GM23338 (cell line): ENCODE results near the gene XXYLT1. TPM values are rescaled to one million over a fixed set of nuclear protein-coding genes. Genes with fewer than 3 reads are reported as not detected.

Source experiments
- ATAC-seq: fragments of 200-7000 bp; cut with Tn5 transposase; 3 replicates; pipeline ENCODE4 v1.9.1; 2020
- DNase-seq: peaks from one replicate; pipeline ENCODE4 v3.0.0-alpha.2; 2015; ENCODE audit warnings: low spot score
- H2AFZ ChIP-seq: fragments of 200-600 bp; sonication (generic); 2 replicates; pipeline ENCODE4 v1.8.0; 2016; ENCODE audit warnings: antibody characterized with exemption, mild to moderate bottlenecking, moderate library complexity
- H3F3A ChIP-seq: fragments of 200-600 bp; sonication (generic); replicated peaks from 2 replicates; pipeline ENCODE4 v1.8.0; 2017; ENCODE audit warnings: antibody characterized with exemption, mixed run types, low read depth
- H3K27ac ChIP-seq: fragments of 200-600 bp; sonication (generic); 2 replicates; pipeline ENCODE4 v1.6.1; 2016; ENCODE audit warnings: low read depth
- H3K27me3 ChIP-seq: fragments of 200-600 bp; sonication (generic); 2 replicates; pipeline ENCODE4 v1.8.0; 2016; ENCODE audit warnings: mild to moderate bottlenecking, mixed run types, moderate library complexity; ENCODE audit not compliant: insufficient read depth
- H3K36me3 ChIP-seq: fragments of 200-600 bp; sonication (generic); 2 replicates; pipeline ENCODE4 v1.8.0; 2016; ENCODE audit warnings: mild to moderate bottlenecking; ENCODE audit not compliant: insufficient read depth
- H3K4me1 ChIP-seq: fragments of 200-600 bp; sonication (generic); 2 replicates; pipeline ENCODE4 v1.8.0; 2016; ENCODE audit warnings: mild to moderate bottlenecking, moderate library complexity; ENCODE audit not compliant: insufficient read depth
- H3K4me2 ChIP-seq: fragments of 200-600 bp; sonication (generic); 2 replicates; pipeline ENCODE4 v1.7.1; 2017; ENCODE audit warnings: mixed run types
- H3K4me3 ChIP-seq: fragments of 200-600 bp; sonication (generic); 2 replicates; pipeline ENCODE4 v1.6.1; 2016; ENCODE audit warnings: mixed run types
- H3K79me2 ChIP-seq: fragments of 200-600 bp; sonication (generic); replicated peaks from 2 replicates; pipeline ENCODE4 v1.8.0; 2017; ENCODE audit warnings: mild to moderate bottlenecking; ENCODE audit not compliant: insufficient read depth
- H3K9me2 ChIP-seq: fragments of 200-600 bp; sonication (generic); 2 replicates; pipeline ENCODE4 v1.8.0; 2017; ENCODE audit not compliant: insufficient read depth
- H4K20me1 ChIP-seq: fragments of 200-600 bp; sonication (generic); replicated peaks from 2 replicates; pipeline ENCODE4 v1.8.0; 2017; ENCODE audit warnings: mild to moderate bottlenecking; ENCODE audit not compliant: insufficient read depth
- H3K27ac Mint-ChIP-seq: 2 replicates; pipeline ENCODE4 v1.8.0; 2020; ENCODE audit warnings: inconsistent platforms, mild to moderate bottlenecking, moderate library complexity, mixed read lengths
- H3K27me3 Mint-ChIP-seq: 3 replicates; pipeline ENCODE4 v1.8.0; 2022; ENCODE audit warnings: low read depth, mild to moderate bottlenecking, moderate library complexity, mixed read lengths, inconsistent platforms; ENCODE audit not compliant: insufficient read depth, poor library complexity
- H3K36me3 Mint-ChIP-seq: 3 replicates; pipeline ENCODE4 v1.8.0; 2021; ENCODE audit warnings: low read depth, mild to moderate bottlenecking, inconsistent platforms, moderate library complexity, mixed read lengths
- H3K4me1 Mint-ChIP-seq: 3 replicates; pipeline ENCODE4 v1.8.0; 2020; ENCODE audit warnings: mild to moderate bottlenecking, inconsistent platforms, mixed read lengths
- H3K4me3 Mint-ChIP-seq: 3 replicates; pipeline ENCODE4 v1.8.0; 2021; ENCODE audit warnings: moderate library complexity, mild to moderate bottlenecking, inconsistent platforms, mixed read lengths
- H3K9me3 Mint-ChIP-seq: 3 replicates; pipeline ENCODE4 v1.8.0; 2020; ENCODE audit warnings: moderate library complexity, mild to moderate bottlenecking, inconsistent platforms, mixed read lengths
- CREB1 ChIP-seq: fragments of 250-450 bp; sonication (Bioruptor Pico); IDR thresholded peaks from 2 replicates; pipeline ENCODE4 v1.5.0; 2020; ENCODE audit warnings: low read depth, mild to moderate bottlenecking, moderate library complexity
- CTCF ChIP-seq, 2 experiments: fragments of 200-600 bp in 1 of 2; sonication (generic) in 1 of 2; conservative IDR thresholded peaks; 2 replicates each; pipeline versions ENCODE4 v1.5.1 to v1.6.1; 2016 to 2017; ENCODE audit warnings: antibody characterized with exemption in 2 of 2, low read depth in 2 of 2, mild to moderate bottlenecking in 2 of 2, moderate library complexity in 1 of 2
- ETS1 ChIP-seq: IDR thresholded peaks from 2 replicates; pipeline ENCODE4 v1.6.1; 2016; ENCODE audit warnings: antibody characterized with exemption
- EZH2 ChIP-seq: fragments of 200-600 bp; sonication (generic); IDR thresholded peaks from one replicate; pipeline ENCODE4 v1.8.0; 2017; ENCODE audit warnings: antibody characterized with exemption, mild to moderate bottlenecking, low read depth; ENCODE audit not compliant: unreplicated experiment
- EZH2phosphoT487 ChIP-seq: fragments of 200-600 bp; sonication (generic); IDR thresholded peaks from one replicate; pipeline ENCODE4 v1.8.1; 2018; ENCODE audit warnings: antibody characterized with exemption; ENCODE audit not compliant: unreplicated experiment
- NANOG ChIP-seq: IDR thresholded peaks from 2 replicates; pipeline ENCODE4 v1.6.1; 2016; ENCODE audit warnings: antibody characterized with exemption, borderline replicate concordance
- POLR2AphosphoS5 ChIP-seq: IDR thresholded peaks from 2 replicates; pipeline ENCODE4 v1.6.1; 2016; ENCODE audit warnings: antibody characterized with exemption, low read depth
- REST ChIP-seq: IDR thresholded peaks from one replicate; pipeline ENCODE4 v1.6.1; 2018; ENCODE audit warnings: antibody characterized with exemption; ENCODE audit not compliant: unreplicated experiment
- STAT1 ChIP-seq: IDR thresholded peaks from one replicate; pipeline ENCODE4 v1.6.1; 2016; ENCODE audit warnings: antibody characterized with exemption; ENCODE audit not compliant: unreplicated experiment
- ZNF114 ChIP-seq: fragments of 250-450 bp; sonication (Bioruptor Pico); IDR thresholded peaks from 2 replicates; pipeline ENCODE4 v1.5.0; 2020; ENCODE audit warnings: mild to moderate bottlenecking, moderate library complexity
- polyA plus RNA-seq: library from polyadenylated mRNA; unstranded; fragments of >200 nt; fragmentation: Nextera tagmentation; extraction: Ambion mirVana; gene quantifications from 2 replicates; pipeline ENCODE4 v1.2.1, GENCODE V29; 2016
- total RNA-seq: library from RNA; depleted of rRNA; stranded (reverse); fragments of >200 nt; shearing (Covaris generic); gene quantifications from 2 replicates; pipeline ENCODE4 v1.2.3, GENCODE V29; 2014

The XXYLT1 gene
- total and polyA plus RNA-seq, 2 experiments from 2014 or later, result 13.5 to 34.8 TPM

GRCh38 chr3:195023989-195024388 lies 247.0 kb downstream of the XXYLT1 start:
- Histone ChIP-seq H3K36me3 (no peaks in the 10 kb centered on the region), H3K79me2 (no peaks in the 10 kb centered on the region), H4K20me1 (no peaks in the 10 kb centered on the region), H3K4me3 (no peak overlapping the region), H3K27me3 (no peaks in the 10 kb centered on the region), H3K4me2 (no peak overlapping the region), H2AFZ (no peak overlapping the region), H3K9me2 (no peaks in the 10 kb centered on the region), H3K27ac (no peak overlapping the region), H3K4me1 (no peaks in the 10 kb centered on the region), H3F3A (no peaks in the 10 kb centered on the region)
- H3K27ac Mint-ChIP-seq, result no peak overlapping the region
- H3K4me1 Mint-ChIP-seq, result no peaks in the 10 kb centered on the region; the same call in 2 of the 3 replicates
- peaks cover 1% of the 10 kb centered on the region for H3K27me3 Mint-ChIP-seq
- TF ChIP-seq REST (no peak), NANOG (no peak), POLR2AphosphoS5 (no peak), ETS1 (no peak), EZH2 (no peak)
- ATAC-seq (no peak), DNase-seq (no peak)
- H3K9me3 Mint-ChIP-seq, result peaks cover 6% of the 10 kb centered on the region; the same call in 2 of the 3 replicates
- no peak overlapping the region for H3K4me3 Mint-ChIP-seq
- H3K36me3 Mint-ChIP-seq, result no peaks in the 10 kb centered on the region

- no peaks in the 10 kb centered on the region for H3K36me3 ChIP-seq
- no peaks in the 10 kb centered on the region for H3K9me2 ChIP-seq
- Mint-ChIP-seq H3K4me3 (no peak overlapping the region), H3K36me3 (no peaks in the 10 kb centered on the region), H3K4me1 (no peaks in the 10 kb centered on the region; the same call in 2 of the 3 replicates), H3K27me3 (peaks cover 1% of the 10 kb centered on the region), H3K9me3 (peaks cover 6% of the 10 kb centered on the region; the same call in 2 of the 3 replicates), H3K27ac (no peak overlapping the region)
- DNase-seq, result no peak
- H3F3A ChIP-seq, result no peaks in the 10 kb centered on the region
- H3K79me2 ChIP-seq, result no peaks in the 10 kb centered on the region
- no peak overlapping the region for H3K4me2 ChIP-seq
- no peak overlapping the region for H3K4me3 ChIP-seq
- H3K27ac ChIP-seq, result no peak overlapping the region
- no peaks in the 10 kb centered on the region for H4K20me1 ChIP-seq
- H2AFZ ChIP-seq, result no peak overlapping the region
- H3K4me1 ChIP-seq, result no peaks in the 10 kb centered on the region
- no peaks in the 10 kb centered on the region for H3K27me3 ChIP-seq
- no peak for ATAC-seq
- TF ChIP-seq NANOG (no peak), ZNF114 (CRISPR knock-in tag) (no peak), POLR2AphosphoS5 (no peak), EZH2 (no peak), REST (no peak), CTCF (conservative IDR thresholded peaks at IDR 0.05; ENCODE audit: low read depth in 2 of 2) (no peak), CREB1 (CRISPR knock-in tag) (no peak), ETS1 (no peak), EZH2phosphoT487 (no peak), STAT1 (no peak)
Measured at GRCh38 chr3:195023576-195023975, 247.4 kb downstream of the XXYLT1 start.
